Activated CD8-positive, alpha-beta memory T cell treated with anti-CD3 and anti-CD28 coated beads, Interleukin-2, amount 50 U/mL, for 24 hours (primary cell): ENCODE data around the gene SLC35D1.

Experiments
- DNase-seq: peaks from one replicate; pipeline ENCODE4 v3.0.0-alpha.2; 2020; ENCODE audit errors: extremely low read depth

SLC35D1 gene

DNA sequence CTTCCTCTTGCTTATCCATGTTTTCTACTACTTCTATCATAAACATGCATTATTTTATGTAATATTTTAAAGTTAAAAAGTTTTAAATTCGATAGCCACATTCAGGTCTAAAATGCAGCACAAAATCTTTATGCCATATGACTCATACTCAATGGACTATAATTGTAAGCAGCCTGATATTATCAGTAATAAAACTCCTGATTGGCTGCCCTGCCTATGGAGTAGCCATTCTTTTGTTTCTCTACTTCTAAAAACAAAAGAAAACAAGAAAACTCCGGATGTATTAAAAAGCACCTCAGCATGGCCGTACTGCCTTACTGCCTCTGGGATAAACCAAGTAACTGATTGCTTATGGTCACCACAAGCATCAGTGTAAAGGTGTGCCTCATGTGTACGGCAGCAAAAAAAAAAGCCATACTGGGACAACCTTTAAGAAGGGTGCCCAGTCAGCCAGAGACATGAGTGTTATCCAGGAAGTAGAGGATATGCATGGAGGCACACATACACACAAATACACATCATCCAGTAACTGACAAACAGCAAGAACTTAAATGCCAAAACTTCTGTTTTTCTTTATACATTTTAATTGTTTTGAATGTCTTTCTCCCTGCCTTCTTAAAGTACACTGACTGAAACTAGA lies 9.2 kb downstream of the SLC35D1 start:
- no peak for DNase-seq

DNA sequence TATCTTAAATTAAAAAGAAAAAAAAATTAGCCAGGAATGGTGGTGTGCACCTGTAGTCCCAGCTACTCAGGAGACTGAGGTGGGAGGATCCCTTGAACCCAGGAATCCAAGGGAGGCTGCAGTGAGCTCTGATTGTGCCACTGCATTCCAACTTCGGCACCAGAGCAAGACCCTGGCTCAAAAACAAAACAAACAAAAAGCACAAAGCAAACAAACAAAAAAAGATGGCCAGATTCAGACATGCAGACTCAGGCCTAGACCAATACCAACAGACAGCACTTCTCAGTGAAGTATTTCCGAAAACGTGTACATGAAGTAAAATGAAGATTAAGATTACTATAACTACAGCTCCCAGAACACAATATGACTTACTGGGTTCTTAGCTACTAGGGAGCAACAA lies 10.6 kb downstream of the SLC35D1 start:
- DNase-seq, result no peak

DNA sequence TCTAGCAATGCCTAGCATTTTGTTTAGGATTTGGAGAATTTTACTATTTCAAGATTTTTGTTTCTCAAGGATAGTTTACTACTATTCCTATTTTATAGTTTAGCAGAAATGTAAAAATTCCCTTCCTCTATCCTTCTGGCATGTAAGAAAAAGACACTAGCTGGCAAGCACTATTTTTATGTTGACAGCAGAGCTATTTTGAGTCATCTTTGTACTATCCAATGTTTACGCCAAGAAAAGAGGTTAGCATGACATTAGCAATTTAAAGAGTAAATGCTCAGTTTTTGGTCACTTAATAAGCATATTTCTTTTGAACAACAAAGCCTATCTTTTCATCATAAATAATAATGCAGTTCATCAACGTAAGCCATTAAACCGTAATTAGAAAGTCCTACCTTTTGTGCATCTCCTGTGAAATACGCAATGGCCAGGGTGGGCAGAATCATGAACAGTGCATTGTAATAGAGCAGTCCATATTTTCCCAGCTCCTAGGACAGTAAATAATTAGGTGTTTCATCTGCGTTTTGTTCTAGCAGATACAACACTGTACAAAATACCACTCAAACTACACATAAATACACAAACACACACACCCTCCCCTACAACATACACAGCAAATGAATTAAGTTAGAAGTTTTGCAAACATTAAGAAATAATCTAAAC lies 12.0 kb downstream of the SLC35D1 start:
- DNase-seq, result no peak

DNA sequence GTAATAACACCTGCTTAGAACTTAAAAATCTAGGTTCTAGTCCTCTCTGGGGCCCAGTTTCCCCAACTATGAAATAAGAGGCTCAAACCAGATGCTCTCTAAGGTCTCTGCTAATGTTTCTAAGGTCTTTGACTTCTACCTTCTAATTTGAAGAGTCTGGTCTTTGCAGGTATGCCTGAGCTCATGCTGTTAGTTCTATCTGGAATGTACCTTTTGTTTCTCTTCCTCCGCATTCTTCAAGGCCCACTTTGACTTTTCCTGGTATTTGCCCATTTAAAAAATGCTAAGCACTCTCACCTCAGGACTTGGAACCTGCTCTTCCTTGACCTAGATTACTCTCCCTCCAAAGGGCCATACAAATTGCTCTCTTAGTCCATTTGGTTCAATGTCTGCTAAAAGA lies 13.5 kb downstream of the SLC35D1 start:
- no peak for DNase-seq

DNA sequence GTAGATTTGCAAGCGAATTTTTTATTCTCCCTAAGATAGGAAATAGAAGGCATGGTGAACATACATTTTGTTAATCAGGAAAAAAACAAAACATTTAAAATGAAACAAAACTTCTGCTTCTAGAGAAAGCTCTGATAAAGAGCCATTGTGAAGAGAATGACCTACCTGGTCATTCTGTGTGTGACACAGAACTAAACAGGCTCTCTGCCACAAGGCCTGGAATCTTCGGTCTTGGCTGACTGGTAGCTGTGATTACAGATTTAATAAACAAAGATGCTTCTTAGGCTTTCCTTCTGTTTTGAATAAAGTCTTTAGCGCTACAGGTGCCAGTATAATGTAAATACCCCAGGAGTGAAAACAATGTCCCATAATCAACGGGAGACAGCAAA lies 22.1 kb downstream of the SLC35D1 start:
- DNase-seq, result no peak

DNA sequence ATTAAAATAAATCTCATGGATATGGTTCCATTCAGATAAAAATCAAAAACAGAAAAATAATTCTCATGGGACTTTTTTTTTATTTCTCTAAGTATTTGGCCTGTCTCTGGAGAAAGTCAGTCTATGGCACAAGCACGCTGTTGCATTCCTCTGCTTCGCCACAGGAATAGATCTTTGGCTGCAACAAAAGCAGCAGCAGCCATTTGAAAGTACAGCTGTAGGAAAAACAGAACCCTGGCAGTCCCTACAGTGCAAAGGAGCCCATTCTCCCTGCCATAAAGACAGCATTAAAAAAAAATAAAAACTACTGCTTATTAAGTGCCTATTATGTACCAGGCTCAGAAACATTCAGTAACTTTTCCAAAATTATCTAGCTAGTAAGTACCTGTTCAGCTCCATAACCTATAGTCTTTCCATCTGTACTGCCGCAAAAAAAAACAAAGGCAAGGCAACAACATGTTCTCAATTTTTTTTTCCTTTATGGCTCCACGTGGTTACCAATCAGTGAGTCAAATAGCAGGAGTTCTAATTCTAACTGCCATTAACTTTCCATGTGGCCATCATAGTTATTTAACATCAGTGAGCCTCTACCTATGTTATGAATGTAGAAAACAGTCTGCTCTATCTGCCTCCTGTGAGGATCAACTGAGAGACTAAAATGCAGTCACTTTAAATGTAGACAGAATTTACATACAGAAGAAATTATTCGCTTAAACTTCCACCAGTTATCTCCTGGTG lies 22.7 kb downstream of the SLC35D1 start:
- DNase-seq, result no peak

DNA sequence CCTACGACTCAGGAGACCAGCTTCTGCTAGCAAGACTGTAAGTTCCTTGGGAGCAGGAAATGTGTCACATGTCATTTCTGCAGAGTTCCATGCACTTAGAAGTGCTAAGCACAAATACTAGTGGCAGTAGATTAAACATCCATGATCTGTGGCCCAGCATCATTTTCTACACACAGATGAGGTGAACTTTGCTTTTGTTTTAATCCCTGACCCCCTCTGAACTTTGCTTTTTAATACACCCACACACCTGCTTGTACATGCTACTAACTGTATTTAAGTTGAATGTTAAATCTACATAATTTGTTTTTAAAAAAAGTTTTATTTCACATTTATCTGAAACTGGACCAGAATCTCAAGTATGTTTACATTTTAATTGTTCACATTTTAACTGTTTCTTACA lies 24.5 kb downstream of the SLC35D1 start:
- no peak for DNase-seq

DNA sequence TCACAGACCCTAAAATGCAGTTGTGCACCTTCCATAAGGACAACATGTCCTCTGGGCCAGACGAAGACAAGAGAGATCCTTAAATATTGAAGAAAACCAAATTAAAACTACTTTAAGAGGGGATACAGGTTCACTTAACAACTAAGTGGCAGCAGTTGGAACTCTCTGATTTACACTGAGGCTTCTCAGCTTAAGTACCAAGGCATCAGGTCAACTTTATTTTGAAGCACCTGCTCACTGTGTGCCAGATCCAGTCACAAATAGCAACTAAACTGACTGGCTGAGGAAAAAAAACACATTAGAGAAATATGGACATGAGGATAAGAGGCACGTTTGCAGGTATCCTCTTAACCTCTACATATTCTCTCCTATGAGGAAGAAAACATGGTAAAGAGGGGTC lies 33.2 kb downstream of the SLC35D1 start:
- no peak for DNase-seq

DNA sequence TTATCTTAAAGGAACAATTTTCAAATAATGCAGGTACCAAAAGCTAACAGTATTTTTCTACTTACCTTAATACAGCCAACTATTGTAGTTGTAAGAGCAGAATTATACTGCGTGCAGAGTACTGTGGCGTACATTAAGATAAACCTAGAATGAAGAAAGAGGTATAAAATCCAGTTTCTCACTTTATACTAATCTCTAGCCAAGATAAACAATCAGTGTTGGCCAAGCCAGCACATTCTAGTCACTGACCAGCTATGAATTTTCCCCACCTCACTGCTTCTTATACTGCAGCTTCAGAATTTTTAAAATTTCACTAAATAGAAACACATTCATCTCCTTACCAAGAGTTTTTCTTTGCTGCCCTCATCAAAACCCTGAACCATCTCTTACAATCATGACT lies 33.6 kb downstream of the SLC35D1 start:
- DNase-seq, result no peak

DNA sequence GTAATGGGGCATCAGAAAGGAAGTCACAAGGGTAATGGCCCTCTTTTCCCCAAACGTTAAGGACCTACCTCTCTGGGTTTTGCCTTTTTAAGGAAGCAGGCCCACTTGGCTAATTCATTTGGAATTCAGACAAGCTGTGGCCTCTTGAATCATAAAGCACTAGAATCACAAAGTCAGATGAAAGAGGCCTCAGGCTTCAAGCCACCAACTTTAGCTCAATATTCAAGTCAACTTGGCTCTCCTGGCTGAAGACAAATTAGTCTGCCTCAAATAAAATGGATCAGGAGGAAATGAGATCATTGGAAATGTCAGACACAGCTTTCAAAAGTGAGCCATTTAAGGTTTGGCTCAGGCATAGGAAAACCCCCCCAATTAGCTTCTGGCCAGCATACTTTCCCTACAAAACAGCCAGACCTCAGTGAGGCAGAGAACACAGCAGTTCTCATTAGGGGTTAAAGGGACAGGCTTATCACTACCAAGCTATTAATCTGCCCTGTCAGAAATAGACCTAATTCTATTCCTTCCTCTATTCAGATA lies 34.3 kb downstream of the SLC35D1 start:
- DNase-seq, result no peak

DNA sequence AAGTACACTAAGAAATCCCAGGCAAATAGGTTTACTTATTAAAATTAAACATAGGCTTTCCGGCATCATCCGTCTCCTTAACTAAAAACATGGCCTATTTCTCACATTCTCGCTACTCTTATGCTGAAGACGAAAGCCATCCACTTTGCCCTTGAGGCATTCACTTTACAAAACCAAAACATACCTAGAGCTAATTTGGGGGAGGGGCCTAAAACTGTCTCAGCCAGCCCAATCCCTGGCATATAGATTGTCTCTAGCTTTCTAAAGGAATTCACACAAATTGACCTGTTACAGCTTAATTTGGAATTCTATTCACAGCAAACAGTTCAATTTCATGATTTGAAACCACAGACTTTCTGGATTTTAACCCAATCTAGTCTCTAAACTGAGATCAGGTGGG lies 34.8 kb downstream of the SLC35D1 start:
- DNase-seq, result no peak

DNA sequence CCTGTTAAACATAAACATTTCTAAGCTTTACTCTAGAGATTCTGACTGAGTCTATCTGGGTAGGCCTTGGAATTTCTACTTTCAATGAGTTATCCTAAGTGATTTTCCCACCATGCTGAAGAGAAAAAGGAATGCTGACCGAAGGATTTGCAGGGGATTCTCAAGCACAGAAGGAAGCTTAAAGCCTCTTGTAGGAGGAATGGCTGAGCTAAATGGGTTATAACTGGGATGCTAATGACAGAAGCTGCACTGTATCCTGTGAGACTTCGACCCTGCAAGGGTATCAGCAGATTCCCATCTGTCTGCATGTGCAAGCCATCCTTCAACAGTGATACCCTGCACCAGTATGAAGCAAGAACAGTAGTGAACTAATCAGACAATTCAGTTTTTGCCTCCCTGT lies 35.4 kb downstream of the SLC35D1 start:
- no peak for DNase-seq

DNA sequence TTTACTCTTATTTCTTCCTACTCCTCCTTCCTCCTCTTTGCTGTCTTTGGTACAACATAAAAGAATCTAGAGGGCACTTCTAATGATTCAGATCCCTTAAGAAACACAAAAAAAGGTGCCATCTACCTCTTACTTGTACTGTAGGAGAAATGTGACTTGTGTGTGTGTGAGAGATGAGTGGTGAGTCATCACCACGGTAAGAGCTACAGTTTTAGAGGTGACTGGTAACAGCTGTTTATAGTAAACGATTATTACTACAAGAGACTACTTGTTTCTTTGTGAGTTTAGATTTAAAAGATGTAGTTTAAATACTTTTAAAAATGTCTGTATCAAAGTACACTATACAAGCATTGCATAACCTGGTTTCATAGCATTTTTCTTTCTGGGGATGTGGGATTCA lies 40.4 kb downstream of the SLC35D1 start:
- no peak for DNase-seq

DNA sequence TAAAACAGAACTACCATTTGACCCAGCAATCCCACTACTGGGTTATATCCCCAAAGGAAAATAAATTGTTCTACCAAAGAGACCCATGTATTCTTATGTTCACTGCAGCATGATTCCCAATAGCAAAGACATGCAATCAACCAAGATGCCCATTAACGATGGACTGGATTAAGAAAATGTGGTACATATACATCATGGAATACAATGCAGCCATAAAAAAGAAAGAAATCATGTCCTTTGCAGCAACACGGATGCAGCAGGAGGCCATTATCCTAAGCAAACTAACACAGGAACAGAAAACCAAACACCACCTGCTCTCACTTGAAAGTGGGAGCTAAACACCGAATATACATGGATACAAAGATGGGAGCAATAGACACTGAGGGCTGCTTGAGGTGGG lies 44.2 kb downstream of the SLC35D1 start:
- DNase-seq, result no peak

DNA sequence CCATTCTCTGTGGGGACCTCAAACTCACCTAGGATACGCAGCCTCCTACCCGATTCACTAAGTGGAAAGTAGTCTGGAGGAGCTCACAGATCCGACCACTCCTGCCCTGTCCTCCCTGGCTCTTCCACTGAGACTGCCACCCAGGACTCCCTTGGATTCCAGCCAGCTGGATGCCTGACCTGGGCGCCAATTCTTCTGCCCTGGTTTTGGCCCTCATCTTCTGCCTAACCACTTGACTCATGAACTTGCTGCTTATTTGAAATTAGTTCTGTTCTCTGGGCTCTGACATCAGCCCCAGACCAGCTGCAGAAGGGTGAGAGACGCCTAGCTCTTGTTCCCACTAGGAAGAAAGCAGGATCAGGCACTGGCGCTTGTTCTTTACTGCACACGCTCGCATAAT lies 48.9 kb downstream of the SLC35D1 start:
- DNase-seq, result no peak

DNA sequence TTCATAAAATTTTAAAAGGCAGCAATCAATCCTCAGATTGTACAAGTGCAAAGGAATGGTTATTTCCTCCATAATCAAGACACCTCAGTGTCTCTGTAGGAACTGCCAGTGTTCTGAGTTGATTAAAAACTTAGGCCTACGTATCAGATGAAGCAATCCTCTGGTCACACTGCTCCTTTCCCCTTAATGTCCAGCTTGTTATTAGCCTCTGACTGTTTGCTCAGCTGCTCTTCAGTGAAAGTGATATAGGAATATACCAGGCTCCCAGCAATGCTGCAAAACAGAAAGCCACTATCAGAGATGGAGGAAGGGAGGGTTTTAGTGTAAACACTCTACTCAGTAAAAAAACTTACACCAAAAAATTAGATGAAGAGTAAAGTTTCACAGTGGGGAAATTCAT lies 49.8 kb downstream of the SLC35D1 start:
- DNase-seq, result no peak

DNA sequence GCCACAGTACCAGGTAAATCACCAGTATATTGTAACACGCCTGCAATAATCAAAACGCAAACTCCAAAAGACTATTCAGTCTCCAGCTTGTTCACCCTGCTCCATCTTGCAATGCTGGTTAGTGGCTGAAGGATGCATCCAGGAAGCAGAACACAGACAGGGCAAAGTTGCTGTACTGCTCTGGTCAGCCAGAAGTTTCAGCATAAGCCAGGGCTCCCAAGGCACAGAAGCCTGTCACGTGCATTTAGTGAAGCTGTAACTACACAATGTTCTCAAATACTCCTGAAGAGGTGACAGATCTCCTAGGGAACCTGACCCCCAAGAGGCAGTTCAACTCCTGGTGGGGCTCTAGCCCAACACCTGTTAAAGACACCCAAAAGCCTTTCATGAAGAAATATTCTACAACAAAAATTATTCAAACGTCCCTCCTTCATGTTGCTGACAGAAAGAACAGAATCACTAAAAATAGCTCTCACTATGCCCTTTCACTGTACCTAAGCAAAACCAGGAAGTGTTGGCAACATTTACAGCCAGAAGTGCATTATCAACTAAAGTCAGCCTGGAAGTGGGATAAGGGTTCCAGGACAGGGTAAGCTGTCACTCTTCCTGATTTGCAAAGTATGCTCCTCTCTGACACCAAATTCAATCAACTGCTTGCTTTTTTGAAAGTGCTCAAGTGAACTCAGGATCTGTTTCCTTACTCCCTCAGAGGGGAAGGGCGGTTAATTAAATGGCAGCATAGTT lies 52.1 kb downstream of the SLC35D1 start:
- DNase-seq, result no peak

DNA sequence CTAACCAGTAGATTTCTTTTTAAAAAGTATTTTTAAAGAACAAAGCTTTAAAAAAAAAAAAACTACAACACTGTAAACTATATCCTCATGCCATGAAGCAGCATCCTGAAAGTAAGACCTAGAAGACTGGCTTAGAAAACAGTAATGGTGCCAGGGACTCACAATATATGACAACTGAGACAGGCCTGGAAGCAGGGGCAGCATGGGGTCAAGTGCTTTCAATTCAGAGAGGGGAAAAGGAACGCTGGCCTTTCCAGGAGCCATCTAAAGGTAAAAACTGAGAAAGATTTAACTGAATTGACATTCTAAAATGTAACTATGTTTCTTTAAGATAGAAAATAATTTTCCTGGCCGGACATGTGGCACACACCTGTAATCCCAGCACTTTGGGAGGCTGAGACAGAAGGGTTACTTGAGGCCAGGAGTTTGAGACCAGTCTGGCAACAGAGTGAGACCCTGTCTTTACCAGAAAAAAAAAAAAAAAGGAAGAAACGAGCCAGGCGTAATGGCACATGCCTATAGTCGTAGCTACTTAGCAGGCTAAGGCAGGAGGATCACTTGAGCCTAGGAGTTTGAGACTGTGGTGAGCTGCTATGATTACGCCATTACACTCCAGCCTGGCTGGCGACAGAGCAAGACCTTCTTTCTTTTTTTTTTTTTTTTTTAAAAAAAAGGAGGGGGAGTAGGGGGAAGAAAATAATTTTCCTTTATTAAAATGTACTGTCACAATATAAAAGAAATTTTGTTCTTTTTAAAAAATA lies 54.1 kb downstream of the SLC35D1 start:
- no peak for DNase-seq

DNA sequence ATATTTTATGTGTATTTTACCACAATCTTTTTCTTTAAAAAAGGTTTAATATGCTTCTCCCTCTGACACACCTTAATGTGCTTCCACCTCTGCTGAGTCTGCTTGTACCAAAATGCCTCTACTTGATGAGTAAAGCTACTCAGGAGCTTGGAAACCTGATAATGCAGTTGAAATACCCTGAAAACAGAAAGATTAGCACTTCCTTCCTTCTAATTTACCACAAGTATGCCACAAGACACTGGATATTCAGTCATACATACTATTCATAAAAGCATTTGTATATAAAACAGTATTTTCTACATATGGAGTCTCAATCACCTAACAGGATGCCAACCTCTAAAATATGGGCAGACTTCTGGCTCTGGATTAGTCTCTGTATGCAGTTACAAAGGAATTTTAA lies 55.0 kb downstream of the SLC35D1 start:
- no peak for DNase-seq

DNA sequence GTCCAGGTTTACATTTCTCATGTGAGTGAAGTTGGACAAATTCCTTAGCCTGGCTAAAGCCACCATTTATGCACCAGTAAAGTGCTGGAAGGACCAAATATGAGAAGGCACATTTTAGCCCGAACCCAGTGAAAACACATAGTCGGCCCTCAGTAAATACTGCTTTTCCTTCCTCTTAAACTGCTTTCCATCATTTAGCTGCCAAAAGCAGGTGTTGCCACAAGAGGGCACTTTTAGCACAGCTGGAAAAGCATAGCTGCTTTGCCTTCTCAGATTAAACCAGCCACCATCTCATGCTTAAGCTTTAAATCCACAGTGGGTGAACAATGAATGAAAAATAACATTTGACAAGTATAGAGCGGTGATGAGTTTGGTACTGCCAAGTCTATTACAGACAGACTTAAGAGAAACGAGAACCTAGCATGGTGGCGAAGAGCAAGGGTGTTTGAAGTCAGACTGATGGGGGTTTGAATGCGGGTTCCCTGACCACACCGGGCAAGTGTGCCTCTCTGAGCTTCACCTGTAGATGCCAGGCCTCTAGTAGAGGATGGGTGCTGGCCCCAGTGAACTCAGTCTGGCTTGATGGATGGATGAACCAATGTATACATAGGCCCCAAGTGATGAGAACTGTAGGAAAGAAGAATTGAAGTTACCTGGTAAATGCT lies 57.8 kb downstream of the SLC35D1 start:
- DNase-seq, result peak; percentile 14

DNA sequence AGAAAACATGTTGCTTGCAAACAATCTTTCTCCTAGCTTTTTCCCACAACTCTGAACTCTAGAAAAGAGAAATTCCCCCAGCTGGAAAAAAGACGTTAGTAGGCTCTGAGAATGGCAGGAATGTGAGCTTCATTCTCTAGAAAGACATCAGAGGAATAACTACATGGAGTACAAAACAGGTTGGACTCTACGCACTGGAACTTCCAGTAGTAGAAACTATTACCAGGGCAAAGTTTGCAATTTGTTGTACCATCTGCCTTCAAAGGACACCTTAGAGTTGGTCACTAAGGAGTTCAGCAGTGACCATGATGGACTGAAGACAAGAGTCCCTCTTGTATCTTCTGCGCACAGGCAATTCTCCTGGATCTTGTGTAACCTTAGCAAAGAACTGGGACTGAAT lies 60.9 kb downstream of the SLC35D1 start:
- no peak for DNase-seq
